NK-92 treated with Interleukin-12 subunit alpha and Interleukin-12 subunit beta, amount 100 ng/mL, for 24 hours (cell line): ENCODE measurements around the gene MMP15.
"Not testable (repeated sequence)": the region's sequence is repeated elsewhere in the genome, so short reads cannot be mapped to it uniquely, and the experiment has no call there.

ENCODE experiments used
- DNase-seq: peaks from one replicate; lab custom pipeline; 2025; lab: John Stamatoyannopoulos, UW

MMP15 gene

DNA sequence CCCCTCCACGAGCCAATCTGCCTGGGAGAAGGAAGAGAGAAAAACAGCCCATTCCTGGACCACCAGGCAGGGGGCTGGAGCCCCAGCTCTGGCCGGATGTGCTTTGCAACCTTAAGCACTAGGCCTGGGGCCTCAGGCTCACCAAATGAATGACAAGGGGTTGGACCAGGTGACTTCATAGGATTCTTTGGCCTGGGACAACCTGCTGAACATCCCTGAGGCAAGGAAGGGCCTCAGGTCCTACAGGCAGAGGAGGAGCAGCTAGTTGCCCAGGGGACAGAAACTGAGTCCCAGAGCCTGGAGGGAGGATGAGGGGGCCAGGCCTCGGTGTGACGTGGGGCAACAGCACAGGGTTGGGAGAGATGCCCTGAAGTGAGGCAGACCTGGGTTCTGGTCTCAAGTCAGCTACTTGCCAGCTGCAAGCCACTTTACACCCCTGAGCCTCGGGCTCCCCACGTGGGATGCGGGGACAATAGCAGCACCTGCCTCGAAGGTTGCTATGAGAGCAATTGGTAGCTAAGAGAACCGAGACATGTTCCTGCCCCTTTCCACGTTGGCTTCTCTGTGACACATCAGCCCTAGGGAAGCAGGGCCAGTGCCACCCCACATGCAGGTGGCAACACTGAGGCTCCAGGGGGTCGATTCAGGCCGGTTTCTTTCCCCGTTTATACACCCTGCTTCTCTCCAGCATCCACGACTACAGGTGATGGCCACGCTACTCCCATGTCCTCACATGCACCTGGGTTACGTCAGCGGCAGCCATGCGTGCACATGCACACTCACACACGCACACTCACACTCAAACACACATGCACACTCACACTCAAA is 61.0 kb downstream of the MMP15 start:
- no peak for DNase-seq

DNA sequence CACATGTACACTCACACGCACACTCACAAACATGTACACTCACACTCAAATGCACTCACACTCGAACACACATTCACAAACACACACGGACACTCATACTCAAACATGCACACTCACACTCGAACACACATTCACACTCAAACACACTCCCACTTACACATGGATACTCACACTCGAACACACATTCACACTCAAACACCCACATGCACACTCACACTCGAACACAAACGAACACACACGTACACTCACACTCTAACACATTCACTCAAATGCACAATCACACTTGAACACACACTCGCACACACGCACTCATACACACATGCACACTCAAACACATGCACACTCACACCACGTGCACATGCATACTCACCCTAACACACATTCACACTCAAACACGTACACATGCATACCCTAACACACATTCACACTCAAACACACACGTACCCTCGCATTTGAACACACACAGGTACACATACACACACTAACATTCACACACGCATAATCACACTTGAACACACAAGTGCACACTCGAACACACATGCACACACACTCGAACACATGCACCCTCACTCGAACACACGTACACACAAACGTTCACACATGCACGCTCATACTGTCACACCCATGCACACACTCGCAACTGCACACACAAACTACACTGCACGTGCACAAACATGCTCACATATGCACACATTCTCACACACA is 61.8 kb downstream of the MMP15 start:
- DNase-seq = no peak

DNA sequence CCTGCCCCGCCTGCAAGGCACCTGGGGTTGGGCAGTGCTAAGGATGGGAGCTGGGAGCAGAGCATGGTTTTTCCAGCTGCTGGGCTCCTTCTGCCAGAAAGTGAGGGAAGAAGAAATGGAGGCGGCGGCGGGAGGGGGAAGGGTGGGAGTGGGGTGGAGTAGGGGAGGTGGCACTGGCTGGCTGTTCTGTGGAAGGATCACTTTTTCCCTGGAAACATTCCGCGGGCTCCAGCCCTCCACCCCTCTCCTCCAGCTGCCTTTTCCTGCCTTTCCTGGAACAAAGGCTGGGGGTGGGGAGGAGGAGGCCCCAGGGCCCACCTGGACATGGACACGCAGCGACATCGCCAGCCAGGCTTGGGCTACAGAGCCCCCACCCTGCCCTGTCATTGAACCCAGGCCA is 62.5 kb downstream of the MMP15 start:
- DNase-seq = no peak

DNA sequence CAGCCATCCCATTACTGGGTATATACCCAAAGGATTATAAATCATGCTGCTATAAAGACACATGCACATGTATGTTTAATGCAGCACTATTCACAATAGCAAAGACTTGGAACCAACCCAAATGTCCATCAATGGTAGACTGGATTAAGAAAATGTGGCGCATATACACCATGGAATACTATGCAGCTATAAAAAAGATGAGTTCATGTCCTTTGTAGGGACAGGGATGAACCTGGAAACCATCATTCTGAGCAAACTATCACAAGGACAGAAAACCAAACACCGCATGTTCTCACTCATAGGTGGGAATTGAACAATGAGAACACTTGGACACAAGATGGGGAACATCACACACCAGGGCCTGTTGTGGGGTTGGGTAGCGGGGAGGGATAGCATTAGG is 64.8 kb downstream of the MMP15 start:
- DNase-seq = not testable (repeated sequence)

DNA sequence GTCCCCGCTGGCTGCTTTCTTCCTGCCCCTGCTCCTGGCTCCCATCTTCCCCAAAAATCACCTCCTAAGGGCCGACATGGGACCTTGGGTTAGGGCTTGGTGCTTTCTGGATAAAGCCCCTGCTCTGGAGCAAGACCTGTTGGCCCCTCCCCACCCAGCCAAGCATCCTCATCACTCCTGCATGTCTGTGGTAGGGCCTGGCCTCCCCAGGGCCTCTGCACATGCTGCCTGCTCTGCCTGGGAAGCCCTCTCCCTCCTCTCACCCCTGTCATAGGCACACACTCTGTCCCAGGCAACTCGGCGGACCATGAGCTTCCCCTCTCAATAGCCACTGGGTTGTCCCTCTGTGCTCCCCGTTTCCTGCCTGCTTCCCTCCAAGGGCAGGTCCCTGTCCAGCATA is 68.5 kb downstream of the MMP15 start:
- no peak for DNase-seq

DNA sequence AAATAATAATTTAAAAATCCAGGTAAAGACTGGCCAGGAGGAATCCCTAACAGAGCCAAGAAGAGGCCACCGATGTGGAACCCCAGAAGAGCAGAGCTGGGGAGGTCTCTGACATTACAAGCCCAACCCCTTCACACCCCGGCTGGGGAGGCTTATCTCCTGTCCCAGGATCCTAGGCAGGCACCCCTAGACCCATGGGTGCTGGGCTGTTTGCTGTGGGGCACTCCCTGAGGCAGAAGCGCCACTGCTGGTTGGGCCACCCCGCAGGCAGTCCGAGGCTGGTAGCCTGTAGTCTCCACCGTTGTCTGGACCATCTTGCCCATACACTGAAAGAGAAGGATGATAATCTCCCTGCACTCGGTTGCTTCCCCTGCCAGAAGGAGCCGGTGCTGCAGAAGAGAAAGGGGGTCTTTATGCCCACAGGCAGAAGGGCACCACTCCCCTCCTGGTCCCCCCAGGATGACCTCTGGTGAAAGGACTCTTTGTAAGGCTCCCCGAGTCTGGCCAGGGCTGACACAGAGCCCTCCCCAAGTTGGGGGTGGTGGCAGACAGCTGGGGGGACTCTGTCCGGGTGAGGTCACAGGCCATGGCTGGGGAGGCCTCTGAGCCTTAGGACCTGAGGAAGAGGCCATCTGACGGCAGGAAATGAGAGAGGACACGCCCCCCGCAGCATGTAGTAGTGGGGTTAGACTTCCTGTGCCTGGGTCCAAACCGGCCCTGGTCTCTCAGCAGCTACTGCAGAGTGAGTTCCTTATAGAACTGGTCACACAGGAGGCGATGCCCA is 69.4 kb downstream of the MMP15 start:
- no peak for DNase-seq

DNA sequence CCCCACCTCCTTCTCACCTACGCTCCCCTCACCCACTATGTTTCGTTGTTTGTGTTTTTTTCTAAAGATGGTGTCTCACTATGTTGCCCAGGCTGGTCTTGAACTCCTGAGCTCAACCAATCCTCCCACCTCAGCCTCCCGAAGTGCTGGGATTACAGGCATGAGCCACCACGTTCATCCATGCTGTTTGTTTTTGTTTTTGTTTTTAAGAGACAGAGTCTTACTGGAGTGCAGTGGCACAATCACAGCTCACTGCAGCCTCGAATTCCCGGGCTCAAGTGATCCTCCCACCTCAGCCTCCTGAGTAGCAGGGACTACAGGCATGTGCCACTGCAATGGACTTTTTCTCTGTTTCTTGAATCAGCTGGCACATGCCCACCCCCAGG is 70.0 kb downstream of the MMP15 start:
- DNase-seq = not testable (repeated sequence)

DNA sequence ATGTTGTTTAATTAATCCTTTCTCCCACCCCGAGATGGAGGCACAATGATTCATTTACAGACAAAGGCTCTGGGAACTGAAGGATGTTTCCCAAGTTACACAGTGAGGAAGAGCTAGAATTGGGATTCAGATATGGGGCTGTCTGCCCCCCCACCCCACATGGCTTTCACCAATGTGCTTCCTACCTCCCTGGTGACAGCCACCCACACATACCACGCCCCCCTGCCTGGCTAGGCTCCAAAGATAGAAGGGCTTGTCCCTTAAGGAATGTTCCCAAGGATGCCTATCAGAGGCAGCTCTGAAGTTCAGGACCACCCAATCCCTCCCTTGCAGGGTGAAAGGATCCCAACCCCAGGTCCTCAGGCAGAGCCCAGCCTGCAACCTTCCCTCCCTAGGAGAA is 70.7 kb downstream of the MMP15 start:
- DNase-seq = no peak
